GM12878 (cell line): ENCODE measurements around the gene CYP2U1.

Experiments
- CBFB ChIP-seq: IDR thresholded peaks from 2 replicates; pipeline ENCODE4 v1.6.1; 2016; ENCODE audit warnings: antibody characterized with exemption, low read depth
- EP300 ChIP-seq, 2 experiments: fragments of 150-350 bp in 1 of 2; IDR thresholded peaks; 2 replicates each; pipeline ENCODE4 v1.6.1; 2011 to 2012; ENCODE audit warnings: low read depth in 2 of 2, low read length in 2 of 2, borderline replicate concordance in 1 of 2, improper control_type of control experiment in 1 of 2, inconsistent platforms in 1 of 2; ENCODE audit not compliant: control insufficient read depth in 1 of 2
- MAX ChIP-seq: IDR thresholded peaks from 2 replicates; pipeline ENCODE4 v1.6.1; 2012; ENCODE audit warnings: low read depth, low read length, improper control_type of control experiment
- NFIC ChIP-seq: IDR thresholded peaks from 2 replicates; pipeline ENCODE4 v1.6.1; 2012; ENCODE audit warnings: low read depth, mild to moderate bottlenecking, inconsistent platforms, low read length, moderate library complexity
- POLR2A ChIP-seq: IDR thresholded peaks from 2 replicates; pipeline ENCODE4 v1.6.1; 2011; ENCODE audit warnings: low read depth, mild to moderate bottlenecking, low read length
- POLR2AphosphoS5 ChIP-seq: IDR thresholded peaks from 2 replicates; pipeline ENCODE4 v1.6.1; 2011; ENCODE audit warnings: mild to moderate bottlenecking, low read length, inconsistent platforms
- RAD21 ChIP-seq: IDR thresholded peaks from 2 replicates; pipeline ENCODE4 v1.6.1; 2011; ENCODE audit warnings: mild to moderate bottlenecking, low read depth, low read length, moderate library complexity; ENCODE audit not compliant: insufficient read depth
- RELA ChIP-seq: fragments of 450-650 bp; IDR thresholded peaks from 2 replicates; pipeline ENCODE4 v1.8.0; 2014; ENCODE audit warnings: borderline replicate concordance; ENCODE audit not compliant: partially characterized antibody
- REST ChIP-seq: IDR thresholded peaks from 2 replicates; pipeline ENCODE4 v1.6.1; 2012; ENCODE audit warnings: mild to moderate bottlenecking, low read depth, low read length
- RFX5 ChIP-seq: IDR thresholded peaks from 2 replicates; pipeline ENCODE4 v1.6.1; 2011; ENCODE audit warnings: low read depth, low read length, improper control_type of control experiment
- SIN3A ChIP-seq: IDR thresholded peaks from 2 replicates; pipeline ENCODE4 v1.6.1; 2012; ENCODE audit warnings: low read depth, low read length, improper control_type of control experiment
- ZNF24 ChIP-seq: fragments of 450-650 bp; IDR thresholded peaks from 2 replicates; pipeline ENCODE4 v1.6.1; 2017; ENCODE audit warnings: antibody characterized with exemption, mild to moderate bottlenecking
- ZZZ3 ChIP-seq: IDR thresholded peaks from 2 replicates; pipeline ENCODE4 v1.6.1; 2011; ENCODE audit warnings: low read depth; ENCODE audit not compliant: control insufficient read depth, insufficient read length
- TF ChIP-seq, protein P1 (sequence below), 3 experiments: IDR thresholded peaks in 2 of 3; conservative IDR thresholded peaks in 1 of 3; 2 replicates each; pipeline ENCODE4 v1.5.1; 2011; ENCODE audit warnings: low read depth in 3 of 3, low read length in 3 of 3, mild to moderate bottlenecking in 3 of 3, control low read depth in 2 of 3, moderate library complexity in 2 of 3, inconsistent platforms in 1 of 3, mixed read lengths in 1 of 3; ENCODE audit not compliant: control insufficient read depth in 2 of 3, insufficient read depth in 1 of 3; ENCODE audit errors: extremely low read depth in 1 of 3

DNA sequence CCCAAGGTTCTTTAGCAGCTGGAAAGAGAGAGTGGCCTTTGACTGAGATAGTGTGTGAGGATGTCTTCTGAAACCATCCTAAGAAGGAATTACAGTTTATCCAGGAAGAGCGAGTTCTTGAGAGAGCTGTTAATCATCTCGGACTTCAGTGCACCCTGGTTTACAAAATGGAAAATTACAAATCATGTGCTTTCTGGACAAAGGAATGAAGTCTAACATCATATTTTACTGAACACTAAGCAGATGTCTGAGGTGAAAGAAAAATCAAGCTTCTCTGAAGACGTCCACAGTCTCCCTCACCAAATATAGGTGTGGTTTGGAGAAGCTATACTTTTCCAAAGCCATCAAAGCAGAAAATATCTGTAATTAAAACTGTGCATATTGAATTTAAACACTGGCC lies 30.8 kb upstream of the CYP2U1 start:
- TF ChIP-seq ZNF24, result no peak
- TF ChIP-seq EP300 (IDR thresholded peaks at IDR 0.05; ENCODE audit: borderline replicate concordance in 1 of 2, control insufficient read depth in 1 of 2, low read depth in 2 of 2, low read length in 2 of 2), result no peak
- TF ChIP-seq RAD21, result no peak
- TF ChIP-seq POLR2AphosphoS5, result no peak
- no peak for TF ChIP-seq RFX5
- TF ChIP-seq MAX, result no peak
- TF ChIP-seq, protein P1, sequence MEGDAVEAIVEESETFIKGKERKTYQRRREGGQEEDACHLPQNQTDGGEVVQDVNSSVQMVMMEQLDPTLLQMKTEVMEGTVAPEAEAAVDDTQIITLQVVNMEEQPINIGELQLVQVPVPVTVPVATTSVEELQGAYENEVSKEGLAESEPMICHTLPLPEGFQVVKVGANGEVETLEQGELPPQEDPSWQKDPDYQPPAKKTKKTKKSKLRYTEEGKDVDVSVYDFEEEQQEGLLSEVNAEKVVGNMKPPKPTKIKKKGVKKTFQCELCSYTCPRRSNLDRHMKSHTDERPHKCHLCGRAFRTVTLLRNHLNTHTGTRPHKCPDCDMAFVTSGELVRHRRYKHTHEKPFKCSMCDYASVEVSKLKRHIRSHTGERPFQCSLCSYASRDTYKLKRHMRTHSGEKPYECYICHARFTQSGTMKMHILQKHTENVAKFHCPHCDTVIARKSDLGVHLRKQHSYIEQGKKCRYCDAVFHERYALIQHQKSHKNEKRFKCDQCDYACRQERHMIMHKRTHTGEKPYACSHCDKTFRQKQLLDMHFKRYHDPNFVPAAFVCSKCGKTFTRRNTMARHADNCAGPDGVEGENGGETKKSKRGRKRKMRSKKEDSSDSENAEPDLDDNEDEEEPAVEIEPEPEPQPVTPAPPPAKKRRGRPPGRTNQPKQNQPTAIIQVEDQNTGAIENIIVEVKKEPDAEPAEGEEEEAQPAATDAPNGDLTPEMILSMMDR (IDR thresholded peaks at IDR 0.05 in 2 of 3, conservative IDR thresholded peaks at IDR 0.05 in 1 of 3; ENCODE audit: control insufficient read depth in 2 of 3, extremely low read depth in 1 of 3, insufficient read depth in 1 of 3, low read depth in 3 of 3, low read length in 3 of 3), result no peak
- no peak for TF ChIP-seq ZZZ3
- TF ChIP-seq POLR2A, result no peak
- no peak for TF ChIP-seq NFIC
- TF ChIP-seq REST, result no peak
- no peak for TF ChIP-seq CBFB
- no peak for TF ChIP-seq SIN3A
- TF ChIP-seq RELA, result no peak
